Brain microvascular endothelial cell (primary cell): ENCODE measurements around the gene XRRA1.
A peak's percentile ranks its signal among the peaks of the same experiment; 100 is the strongest.
"Not testable (repeated sequence)": the region's sequence is repeated elsewhere in the genome, so short reads cannot be mapped to it uniquely, and the experiment has no call there.

ENCODE experiments used
- DNase-seq: peaks from one replicate; pipeline ENCODE4 v3.0.0-alpha.2; 2020
- H3K27ac ChIP-seq: fragments of 250-450 bp; sonication (Bioruptor Pico); 2 replicates; pipeline ENCODE4 v1.5.1; 2020; ENCODE audit warnings: mild to moderate bottlenecking, moderate library complexity
- H3K27me3 ChIP-seq: fragments of 250-450 bp; sonication (Bioruptor Pico); replicated peaks from 2 replicates; pipeline ENCODE4 v1.5.1; 2020; ENCODE audit warnings: mild to moderate bottlenecking
- H3K36me3 ChIP-seq: fragments of 250-450 bp; sonication (Bioruptor Pico); replicated peaks from 2 replicates; pipeline ENCODE4 v1.5.1; 2020; ENCODE audit warnings: mild to moderate bottlenecking
- H3K4me3 ChIP-seq: 2 replicates; pipeline ENCODE4 v1.5.1; 2011; ENCODE audit warnings: low read depth, mild to moderate bottlenecking, control low read depth, low read length, moderate library complexity
- in situ Hi-C: cut with HindIII; loops from 2 replicates; pipeline ENCODE4 v1.10.0; 2017; ENCODE audit warnings: low sequenced_read_pairs, low pct_ligation_motif_present
- TF ChIP-seq, protein P1 (sequence below): IDR thresholded peaks from 2 replicates; pipeline ENCODE4 v1.5.1; 2011; ENCODE audit warnings: low read depth, mild to moderate bottlenecking, moderate library complexity, low read length, control low read depth, inconsistent platforms; ENCODE audit errors: missing control alignments

XRRA1 gene, protein sequence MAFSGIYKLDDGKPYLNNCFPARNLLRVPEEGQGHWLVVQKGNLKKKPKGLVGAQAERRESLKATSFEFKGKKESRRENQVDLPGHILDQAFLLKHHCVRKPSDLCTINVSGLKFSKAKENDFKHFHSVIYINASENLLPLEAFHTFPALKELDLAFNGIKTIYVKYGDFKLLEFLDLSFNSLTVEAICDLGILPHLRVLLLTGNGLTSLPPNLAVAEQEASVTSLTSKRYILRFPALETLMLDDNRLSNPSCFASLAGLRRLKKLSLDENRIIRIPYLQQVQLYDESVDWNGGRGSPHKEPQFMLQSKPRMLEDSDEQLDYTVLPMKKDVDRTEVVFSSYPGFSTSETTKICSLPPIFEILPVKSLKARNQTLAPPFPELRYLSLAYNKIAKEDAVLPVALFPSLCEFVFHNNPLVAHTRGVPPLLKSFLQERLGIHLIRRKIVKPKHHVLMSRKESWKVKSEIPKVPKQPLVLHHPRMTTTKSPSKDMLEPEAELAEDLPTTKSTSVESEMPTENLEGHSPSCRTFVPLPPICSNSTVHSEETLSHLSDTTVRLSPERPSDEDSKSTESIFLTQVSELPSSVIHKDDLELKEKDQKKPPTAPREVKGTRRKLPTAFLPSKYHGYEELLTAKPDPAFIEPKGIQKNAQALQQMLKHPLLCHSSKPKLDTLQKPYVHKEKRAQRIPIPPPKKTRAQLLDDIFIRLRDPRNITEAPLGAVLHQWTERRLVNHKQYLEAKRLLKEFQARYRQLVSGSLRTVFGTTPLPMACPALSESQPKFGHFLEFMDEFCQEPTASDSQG

GRCh38 chr11:74948898-74949752 is at the start of gene XRRA1, which contains the start of gene SPCS2:
TSS of gene XRRA1 (minus strand) at chr11:74949091. CDS start at chr11:74940878, 8,213 bp downstream.
TSS of gene SPCS2 (plus strand) at chr11:74949266. CDS start at chr11:74949286, 20 bp downstream.
- Histone ChIP-seq H3K36me3 (peaks cover 13% of the 10 kb centered on the region), H3K27ac (peak within 1 kb of the TSS; percentile 87), H3K4me3 (peak within 1 kb of the TSS; percentile 99), H3K27me3 (no peaks in the 10 kb centered on the region)
- in situ Hi-C loops, result no loop called here
- TF ChIP-seq, protein P1, sequence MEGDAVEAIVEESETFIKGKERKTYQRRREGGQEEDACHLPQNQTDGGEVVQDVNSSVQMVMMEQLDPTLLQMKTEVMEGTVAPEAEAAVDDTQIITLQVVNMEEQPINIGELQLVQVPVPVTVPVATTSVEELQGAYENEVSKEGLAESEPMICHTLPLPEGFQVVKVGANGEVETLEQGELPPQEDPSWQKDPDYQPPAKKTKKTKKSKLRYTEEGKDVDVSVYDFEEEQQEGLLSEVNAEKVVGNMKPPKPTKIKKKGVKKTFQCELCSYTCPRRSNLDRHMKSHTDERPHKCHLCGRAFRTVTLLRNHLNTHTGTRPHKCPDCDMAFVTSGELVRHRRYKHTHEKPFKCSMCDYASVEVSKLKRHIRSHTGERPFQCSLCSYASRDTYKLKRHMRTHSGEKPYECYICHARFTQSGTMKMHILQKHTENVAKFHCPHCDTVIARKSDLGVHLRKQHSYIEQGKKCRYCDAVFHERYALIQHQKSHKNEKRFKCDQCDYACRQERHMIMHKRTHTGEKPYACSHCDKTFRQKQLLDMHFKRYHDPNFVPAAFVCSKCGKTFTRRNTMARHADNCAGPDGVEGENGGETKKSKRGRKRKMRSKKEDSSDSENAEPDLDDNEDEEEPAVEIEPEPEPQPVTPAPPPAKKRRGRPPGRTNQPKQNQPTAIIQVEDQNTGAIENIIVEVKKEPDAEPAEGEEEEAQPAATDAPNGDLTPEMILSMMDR, result no peak
- DNase-seq, result peak; percentile 99

DNA sequence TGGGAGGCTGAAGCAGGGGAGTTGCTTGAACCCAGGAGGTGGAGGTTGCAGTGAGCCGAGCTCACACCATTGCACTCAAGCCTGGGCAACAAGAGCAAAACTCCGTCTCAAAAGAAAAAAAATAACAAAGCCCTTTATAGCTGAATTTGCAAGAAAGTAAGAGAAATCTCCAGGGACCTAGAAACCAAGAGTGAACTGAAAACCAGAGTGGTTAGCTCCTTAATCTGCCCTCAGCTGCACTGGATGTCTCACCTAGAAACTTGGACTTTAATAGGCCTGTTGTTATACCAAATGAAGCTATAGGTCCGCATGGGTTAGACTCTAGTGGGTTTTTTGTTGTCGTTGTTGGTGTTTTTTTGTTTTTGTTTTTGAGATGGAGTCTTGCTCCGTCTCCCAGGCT is 44.0 kb upstream of the XRRA1 start:
- DNase-seq, result no peak
- no peak overlapping the region for H3K4me3 ChIP-seq
- no peak overlapping the region for H3K27ac ChIP-seq
- peaks cover 10% of the 10 kb centered on the region for H3K36me3 ChIP-seq
- TF ChIP-seq, protein P1, result no peak
- in situ Hi-C loops, result no loop called here
- no peaks in the 10 kb centered on the region for H3K27me3 ChIP-seq

DNA sequence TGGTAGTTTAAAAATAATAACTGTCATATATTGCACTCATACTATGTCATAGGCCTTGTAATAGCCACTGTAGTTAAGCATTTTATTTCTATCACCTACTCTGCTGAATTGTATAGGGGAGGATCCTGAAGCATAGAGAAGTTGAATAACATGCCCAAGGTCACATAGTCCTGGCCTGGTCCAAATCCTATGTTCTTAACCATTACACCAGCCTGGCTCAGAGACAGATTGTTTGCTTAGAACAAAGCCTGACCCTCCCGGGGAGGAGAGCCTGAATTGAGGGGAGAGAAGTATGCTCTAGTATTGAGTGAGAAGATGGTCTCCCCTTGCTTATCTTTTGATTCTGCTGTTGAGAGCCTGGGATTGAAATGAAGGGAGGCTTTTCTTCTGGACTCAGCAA is 42.0 kb upstream of the XRRA1 start:
- no peak overlapping the region for H3K4me3 ChIP-seq
- TF ChIP-seq, protein P1, result no peak
- DNase-seq, result no peak
- H3K27me3 ChIP-seq, result no peaks in the 10 kb centered on the region
- no peak overlapping the region for H3K27ac ChIP-seq
- in situ Hi-C loops, result no loop called here
- H3K36me3 ChIP-seq, result peaks cover 10% of the 10 kb centered on the region

DNA sequence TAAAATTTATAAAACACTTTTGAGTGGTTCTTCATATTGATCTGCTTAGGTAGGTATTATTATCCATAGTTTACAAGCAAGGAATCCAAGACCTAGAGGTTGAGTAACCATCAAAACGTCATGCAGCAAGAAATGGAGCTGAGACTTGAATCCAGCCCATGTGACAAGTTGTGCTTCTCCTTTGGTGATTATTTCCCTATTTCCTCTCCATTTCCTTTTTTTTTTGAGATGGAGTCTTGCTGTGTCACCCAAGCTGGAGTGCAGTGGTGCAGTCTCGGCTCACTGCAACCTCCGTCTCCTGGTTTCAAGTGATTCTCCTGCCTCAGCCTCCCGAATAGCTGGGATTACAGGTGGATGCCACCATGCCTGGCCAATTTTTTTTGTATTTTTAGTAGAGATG is 41.3 kb upstream of the XRRA1 start:
- DNase-seq, H3K27ac ChIP-seq, in situ Hi-C loops, H3K36me3 ChIP-seq, H3K27me3 ChIP-seq, H3K4me3 ChIP-seq: not testable (repeated sequence)

DNA sequence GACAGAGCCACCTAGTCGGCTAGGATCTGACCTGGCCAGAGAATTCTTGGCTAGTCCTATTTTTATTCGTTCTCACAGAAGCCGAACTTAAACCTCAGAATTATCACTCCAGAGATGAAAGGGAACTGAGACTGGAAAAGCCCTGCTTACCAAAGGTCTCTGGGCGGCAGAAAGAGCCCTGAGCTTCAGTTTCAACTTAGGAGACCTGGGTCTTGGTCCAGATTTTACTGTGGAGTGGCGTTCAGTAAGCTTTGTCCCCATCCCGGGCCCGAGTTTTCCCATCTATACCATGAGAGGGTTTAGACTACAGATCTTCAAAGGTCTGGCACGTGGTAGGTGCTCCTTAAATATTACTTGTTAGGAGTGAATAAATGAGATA is 40.4 kb upstream of the XRRA1 start:
- DNase-seq, result peak; percentile 2
- in situ Hi-C loops, result no loop called here

More for the DNA sequence above, 40.4 kb upstream of the XRRA1 start:
- Histone ChIP-seq H3K36me3 (no peaks in the 10 kb centered on the region), H3K27ac (no peak overlapping the region), H3K4me3 (peak overlapping the region; percentile 76), H3K27me3 (no peaks in the 10 kb centered on the region)
- TF ChIP-seq, protein P1, result no peak
